SK-N-SH (cell line): ENCODE data around the gene OGDH. TPM values are rescaled to one million over a fixed set of nuclear protein-coding genes. Genes with fewer than 3 reads are reported as not detected.
A peak's percentile ranks its signal among the peaks of the same experiment; 100 is the strongest.

Source experiments
- CTCF ChIA-PET: fragments of 300-600, 350-600 bp; formaldehyde crosslinking; extraction: SDS; loops from one replicate; lab custom pipeline; 2021; lab: Yijun Ruan, JAX
- POLR2A ChIA-PET: fragments of 350-600 bp; sonication (Branson Sonifier 250); formaldehyde crosslinking; extraction: SDS; loops from one replicate; lab custom pipeline; 2020; ENCODE audit warnings: antibody characterized with exemption, inconsistent platforms; lab: Yijun Ruan, JAX
- DNase-seq: peaks from one replicate; pipeline ENCODE4 v3.0.0; 2012
- H2AFZ ChIP-seq: fragments of 200-600 bp; sonication (generic); 2 replicates; pipeline ENCODE4 v1.8.1; 2016; ENCODE audit warnings: antibody characterized with exemption, mild to moderate bottlenecking, low read depth
- H3F3A ChIP-seq: fragments of 200-600 bp; sonication (generic); replicated peaks from 2 replicates; pipeline ENCODE3; 2016; ENCODE audit warnings: antibody characterized with exemption, mild to moderate bottlenecking; ENCODE audit not compliant: insufficient read depth
- H3K27ac ChIP-seq, 2 experiments: fragments of 200-500 bp in 1 of 2; fragments of 200-600 bp in 1 of 2; sonication (Bioruptor generic) in 1 of 2; sonication (generic), shearing (Covaris generic) in 1 of 2; 2 replicates each; pipeline versions ENCODE4 v1.5.1 to v1.6.1; 2014 to 2016; ENCODE audit warnings: low read depth in 2 of 2, inconsistent platforms in 1 of 2, low read length in 1 of 2, mild to moderate bottlenecking in 1 of 2, mixed read lengths in 1 of 2
- H3K27me3 ChIP-seq: fragments of 200-600 bp; sonication (generic), shearing (Covaris generic); 2 replicates; pipeline ENCODE4 v1.6.1; 2016; ENCODE audit warnings: mixed run types; ENCODE audit not compliant: insufficient read depth
- H3K36me3 ChIP-seq, 2 experiments: fragments of 200-500 bp in 1 of 2; fragments of 200-600 bp in 1 of 2; sonication (Bioruptor generic) in 1 of 2; sonication (generic) in 1 of 2; replicated peaks in 1 of 2; 2 replicates each; pipeline versions ENCODE3 to v1.5.1; 2014 to 2016; ENCODE audit warnings: low read length in 1 of 2, mild to moderate bottlenecking in 1 of 2; ENCODE audit not compliant: insufficient read depth in 2 of 2, control insufficient read depth in 1 of 2
- H3K4me1 ChIP-seq, 2 experiments: fragments of 200-500 bp in 1 of 2; fragments of 200-600 bp in 1 of 2; sonication (Bioruptor generic) in 1 of 2; sonication (generic), shearing (Covaris generic) in 1 of 2; 2 replicates each; pipeline versions ENCODE4 v1.5.1 to v1.6.1; 2014 to 2016; ENCODE audit warnings: low read depth in 1 of 2, low read length in 1 of 2, mixed run types in 1 of 2; ENCODE audit not compliant: insufficient read depth in 2 of 2, control insufficient read depth in 1 of 2
- H3K4me2 ChIP-seq: fragments of 200-600 bp; sonication (generic), shearing (Covaris generic); 2 replicates; pipeline ENCODE4 v1.6.1; 2017; ENCODE audit warnings: mixed run types
- H3K4me3 ChIP-seq, 2 experiments: fragments of 200-500 bp in 1 of 2; fragments of 200-600 bp in 1 of 2; sonication (Bioruptor generic) in 1 of 2; sonication (generic), shearing (Covaris generic) in 1 of 2; 2 replicates each; pipeline versions ENCODE4 v1.5.1 to v1.8.1; 2014 to 2016; ENCODE audit warnings: low read depth in 2 of 2, inconsistent platforms in 1 of 2, low read length in 1 of 2, mild to moderate bottlenecking in 1 of 2, mixed read lengths in 1 of 2, moderate library complexity in 1 of 2
- H3K79me2 ChIP-seq: fragments of 200-600 bp; sonication (generic); 2 replicates; pipeline ENCODE4 v1.8.1; 2017; ENCODE audit warnings: mild to moderate bottlenecking; ENCODE audit not compliant: insufficient read depth
- H3K9ac ChIP-seq: fragments of 200-600 bp; sonication (generic); 2 replicates; pipeline ENCODE4 v1.6.1; 2017; ENCODE audit warnings: mixed run types
- H3K9me2 ChIP-seq: fragments of 200-600 bp; sonication (generic); 2 replicates; pipeline ENCODE4 v1.6.1; 2017; ENCODE audit warnings: mixed run types
- H3K9me3 ChIP-seq: fragments of 200-600 bp; sonication (generic); 2 replicates; pipeline ENCODE4 v1.6.1; 2017; ENCODE audit warnings: mixed run types, mild to moderate bottlenecking, moderate library complexity
- H4K20me1 ChIP-seq: fragments of 200-600 bp; sonication (generic); 2 replicates; pipeline ENCODE4 v1.6.1; 2017; ENCODE audit warnings: mild to moderate bottlenecking, mixed run types; ENCODE audit not compliant: insufficient read depth
- EP300 ChIP-seq, 2 experiments: IDR thresholded peaks; 2 replicates each; pipeline versions ENCODE4 v1.4.0 to v1.6.1; 2012; ENCODE audit warnings: borderline replicate concordance in 1 of 2, low read depth in 1 of 2, low read length in 1 of 2
- GABPA ChIP-seq: IDR thresholded peaks from 2 replicates; pipeline ENCODE4 v1.4.0; 2012; ENCODE audit warnings: low read depth, mild to moderate bottlenecking
- IRF3 ChIP-seq: fragments of 150-350 bp; IDR thresholded peaks from 2 replicates; pipeline ENCODE4 v1.6.1; 2016; ENCODE audit warnings: mild to moderate bottlenecking, low read depth, low read length
- JUND ChIP-seq: IDR thresholded peaks from 2 replicates; pipeline ENCODE4 v1.4.0; 2012
- RAD21 ChIP-seq: IDR thresholded peaks from 2 replicates; pipeline ENCODE4 v1.6.1; 2012; ENCODE audit warnings: mild to moderate bottlenecking, low read length
- RCOR1 ChIP-seq: fragments of 150-350 bp; IDR thresholded peaks from 2 replicates; pipeline ENCODE4 v1.6.1; 2017; ENCODE audit warnings: antibody characterized with exemption, low read length
- WGBS: methylation state at CpG from one replicate; pipeline ENCODE4 v1.1.6; 2017; ENCODE audit warnings: low lambda C conversion rate; 5-methylcytosine and 5-hydroxymethylcytosine counted together
- polyA plus RNA-seq, 3 experiments: library from polyadenylated mRNA; depleted of rRNA; stranded (reverse); fragments of >200 nt; gene quantifications; 2 replicates each; pipeline ENCODE4 v1.2.3, GENCODE V29; 2012
- TF ChIP-seq, protein P1 (sequence below): IDR thresholded peaks from 2 replicates; pipeline ENCODE4 v1.6.1; 2012; ENCODE audit warnings: mild to moderate bottlenecking, low read depth, low read length, moderate library complexity

OGDH gene
- polyA plus RNA-seq, 1 of the 3 experiments (the other 2 are of a cell fraction) = 69.4 TPM

DNA sequence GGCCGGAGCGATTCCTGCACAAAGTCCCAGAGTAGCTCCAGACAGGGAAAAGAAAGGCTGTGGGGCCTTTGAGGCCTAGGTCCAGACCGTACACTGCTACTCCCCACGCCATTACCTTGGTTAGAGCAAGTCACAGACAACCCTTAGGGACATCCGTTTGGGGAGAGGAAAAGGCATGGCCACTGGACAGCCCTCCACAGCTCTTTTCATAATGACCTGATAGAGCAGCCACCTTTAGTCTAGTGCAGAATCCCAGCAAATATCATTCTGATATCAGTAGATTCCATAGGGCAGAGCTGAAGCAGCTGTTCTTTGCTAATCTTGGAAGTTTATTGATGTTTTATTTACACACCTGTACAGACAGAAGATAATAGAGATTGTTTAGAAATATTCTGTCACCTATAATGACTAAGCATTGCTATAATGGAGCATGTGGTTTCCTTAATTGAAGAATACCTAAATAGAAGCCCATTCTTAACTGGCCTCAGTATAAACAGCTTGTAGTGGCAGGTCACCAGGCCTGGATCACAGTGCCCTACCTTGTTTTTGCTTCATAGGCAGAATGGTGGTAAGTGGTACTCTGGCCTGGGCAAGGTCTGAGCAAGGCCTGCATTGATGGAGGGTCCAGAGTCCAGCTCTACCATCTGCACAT, 27.9 kb downstream of the OGDH start:
- H3K9ac ChIP-seq = peak overlapping the region; percentile 23; the same call in 1 of the 2 replicates
- POLR2A ChIA-PET = interaction anchor here (1.2 kb wide), 1 partner anchor 28 kb away, joined by 4 read pairs; the partner anchor contains the start of gene OGDH
- WGBS = 97% methylated on average over 5 of the region's 5 CpGs

More for the DNA sequence above, 27.9 kb downstream of the OGDH start:
- Histone ChIP-seq H3K4me2 (peak overlapping the region; percentile 26; the same call in 1 of the 2 replicates), H3K27ac (peak overlapping the region; percentile 58 to 91), H2AFZ (no peak overlapping the region), H3K36me3 (peaks cover 0 to 6% of the 10 kb centered on the region in 2 experiments), H3K9me2 (no peaks in the 10 kb centered on the region), H3K27me3 (no peaks in the 10 kb centered on the region), H3K9me3 (no peaks in the 10 kb centered on the region), H3K79me2 (peaks cover 9% of the 10 kb centered on the region; the same call in 1 of the 2 replicates), H3K4me3 (no peak overlapping the region), H4K20me1 (0 out of 2 replicates have a peak, but pooled peaks cover 5% of the 10 kb centered on the region), H3K4me1 (peaks cover 16 to 31% of the 10 kb centered on the region in 2 experiments), H3F3A (peaks cover 24% of the 10 kb centered on the region)
- CTCF ChIA-PET = interaction anchor here (0.8 to 1.5 kb wide), 6 partner anchors 14 to 213 kb away, joined by 3 read pairs; partner anchors contain the start of gene H2AZ2
- DNase-seq = no peak
- no peak for TF ChIP-seq IRF3
- no peak for TF ChIP-seq JUND
- TF ChIP-seq EP300 (IDR thresholded peaks at IDR 0.05; ENCODE audit: borderline replicate concordance in 1 of 2, low read depth in 1 of 2, low read length in 1 of 2) = no peak
- no peak for TF ChIP-seq GABPA
- no peak for TF ChIP-seq RAD21
- no peak for TF ChIP-seq RCOR1
- TF ChIP-seq, protein P1, sequence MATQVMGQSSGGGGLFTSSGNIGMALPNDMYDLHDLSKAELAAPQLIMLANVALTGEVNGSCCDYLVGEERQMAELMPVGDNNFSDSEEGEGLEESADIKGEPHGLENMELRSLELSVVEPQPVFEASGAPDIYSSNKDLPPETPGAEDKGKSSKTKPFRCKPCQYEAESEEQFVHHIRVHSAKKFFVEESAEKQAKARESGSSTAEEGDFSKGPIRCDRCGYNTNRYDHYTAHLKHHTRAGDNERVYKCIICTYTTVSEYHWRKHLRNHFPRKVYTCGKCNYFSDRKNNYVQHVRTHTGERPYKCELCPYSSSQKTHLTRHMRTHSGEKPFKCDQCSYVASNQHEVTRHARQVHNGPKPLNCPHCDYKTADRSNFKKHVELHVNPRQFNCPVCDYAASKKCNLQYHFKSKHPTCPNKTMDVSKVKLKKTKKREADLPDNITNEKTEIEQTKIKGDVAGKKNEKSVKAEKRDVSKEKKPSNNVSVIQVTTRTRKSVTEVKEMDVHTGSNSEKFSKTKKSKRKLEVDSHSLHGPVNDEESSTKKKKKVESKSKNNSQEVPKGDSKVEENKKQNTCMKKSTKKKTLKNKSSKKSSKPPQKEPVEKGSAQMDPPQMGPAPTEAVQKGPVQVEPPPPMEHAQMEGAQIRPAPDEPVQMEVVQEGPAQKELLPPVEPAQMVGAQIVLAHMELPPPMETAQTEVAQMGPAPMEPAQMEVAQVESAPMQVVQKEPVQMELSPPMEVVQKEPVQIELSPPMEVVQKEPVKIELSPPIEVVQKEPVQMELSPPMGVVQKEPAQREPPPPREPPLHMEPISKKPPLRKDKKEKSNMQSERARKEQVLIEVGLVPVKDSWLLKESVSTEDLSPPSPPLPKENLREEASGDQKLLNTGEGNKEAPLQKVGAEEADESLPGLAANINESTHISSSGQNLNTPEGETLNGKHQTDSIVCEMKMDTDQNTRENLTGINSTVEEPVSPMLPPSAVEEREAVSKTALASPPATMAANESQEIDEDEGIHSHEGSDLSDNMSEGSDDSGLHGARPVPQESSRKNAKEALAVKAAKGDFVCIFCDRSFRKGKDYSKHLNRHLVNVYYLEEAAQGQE = no peak
